Caki2 (cell line): ENCODE measurements around the gene RNF166. TPM values are rescaled to one million over a fixed set of nuclear protein-coding genes. Genes with fewer than 3 reads are reported as not detected.

Experiments
- DNase-seq: peaks from one replicate; pipeline ENCODE4 v3.0.0-alpha.2; 2015; ENCODE audit warnings: low read depth
- in situ Hi-C: cut with HindIII; loops from 2 replicates; pipeline ENCODE4 v1.10.0; 2016; ENCODE audit warnings: low sequenced_read_pairs, low pct_unique_long_range_greater_than_20kb, mixed read lengths
- total RNA-seq: library from RNA; depleted of rRNA; stranded (reverse); fragments of >200 nt; shearing (Covaris generic); gene quantifications from 2 replicates; pipeline ENCODE4 v1.2.3, GENCODE V29; 2014; ENCODE audit warnings: low replicate concordance

RNF166 gene
- total RNA-seq, 1 experiment from 2014 or later = 24.4 TPM

- in situ Hi-C loops = no loop called here
- DNase-seq = no peak
These were observed 20.8 kb upstream of the RNF166 start for GRCh38 chr16:88726981-88727380.

- in situ Hi-C loops = no loop called here
- no peak for DNase-seq
These were observed 20.2 kb upstream of the RNF166 start for GRCh38 chr16:88726408-88726749.

GRCh38 chr16:88725609-88726407 is 19.6 kb upstream of the RNF166 start:
- in situ Hi-C loops = no loop called here
- DNase-seq = no peak

- no peak for DNase-seq
- in situ Hi-C loops = no loop called here
These were observed 18.8 kb upstream of the RNF166 start for GRCh38 chr16:88724855-88725555.

- no peak for DNase-seq
- in situ Hi-C loops = no loop called here
These were observed 17.7 kb upstream of the RNF166 start for GRCh38 chr16:88723911-88724310.

GRCh38 chr16:88723507-88723887 is 17.3 kb upstream of the RNF166 start:
- in situ Hi-C loops = no loop called here
- no peak for DNase-seq

- in situ Hi-C loops = no loop called here
- no peak for DNase-seq
These were observed 16.7 kb upstream of the RNF166 start for GRCh38 chr16:88722784-88723506.

GRCh38 chr16:88721815-88722755 is 15.9 kb upstream of the RNF166 start:
- in situ Hi-C loops = no loop called here
- no peak for DNase-seq

- in situ Hi-C loops = no loop called here
These were observed 15.0 kb upstream of the RNF166 start for GRCh38 chr16:88721236-88721635.

GRCh38 chr16:88720396-88720970 is 14.3 kb upstream of the RNF166 start:
- DNase-seq = no peak
- in situ Hi-C loops = no loop called here

More at GRCh38 chr16:88721236-88721635, 15.0 kb upstream of the RNF166 start:
- no peak for DNase-seq

- in situ Hi-C loops = no loop called here
- no peak for DNase-seq
These were observed 13.7 kb upstream of the RNF166 start for GRCh38 chr16:88719933-88720296.

- in situ Hi-C loops = no loop called here
- no peak for DNase-seq
These were observed 13.2 kb upstream of the RNF166 start for GRCh38 chr16:88719267-88719932.

- in situ Hi-C loops = no loop called here
- DNase-seq = no peak
These were observed 12.0 kb upstream of the RNF166 start for GRCh38 chr16:88718178-88718577.

- no peak for DNase-seq
- in situ Hi-C loops = no loop called here
These were observed 10.4 kb upstream of the RNF166 start for GRCh38 chr16:88716601-88717001.

- DNase-seq = no peak
- in situ Hi-C loops = no loop called here
These were observed 10.0 kb upstream of the RNF166 start for GRCh38 chr16:88716201-88716600.

- in situ Hi-C loops = no loop called here
These were observed 9.3 kb upstream of the RNF166 start for GRCh38 chr16:88715312-88716190.

More at GRCh38 chr16:88715312-88716190, 9.3 kb upstream of the RNF166 start:
- DNase-seq = no peak
